BE2C (cell line): Measurements from ENCODE around the gene FBXW11.

Experiments
- DNase-seq: peaks from one replicate; pipeline ENCODE4 v3.0.0-alpha.2; 2020
- H3K27me3 ChIP-seq: fragments of 250-450 bp; sonication (Bioruptor Pico); 2 replicates; pipeline ENCODE4 v1.5.1; 2020; ENCODE audit warnings: mild to moderate bottlenecking
- H3K36me3 ChIP-seq: fragments of 250-450 bp; sonication (Bioruptor Pico); 2 replicates; pipeline ENCODE4 v1.5.1; 2020; ENCODE audit warnings: mild to moderate bottlenecking
- H3K4me1 ChIP-seq: fragments of 250-450 bp; sonication (Bioruptor Pico); 2 replicates; pipeline ENCODE4 v1.5.1; 2020
- H3K4me3 ChIP-seq: 2 replicates; pipeline ENCODE4 v1.5.1; 2011; ENCODE audit warnings: low read depth, low read length
- H3K9me3 ChIP-seq: fragments of 250-450 bp; sonication (Bioruptor Pico); 2 replicates; pipeline ENCODE4 v1.5.1; 2020
- CTCF ChIP-seq: IDR thresholded peaks from 2 replicates; pipeline ENCODE4 v1.5.1; 2012; ENCODE audit warnings: mild to moderate bottlenecking, low read depth, low read length

The FBXW11 gene

GRCh38 chr5:172045315-172045632 is 38.8 kb upstream of the FBXW11 start:
- no peak for DNase-seq
- no peak for TF ChIP-seq CTCF
- H3K4me1 ChIP-seq: peaks cover 6% of the 10 kb centered on the region; the same call in 1 of the 2 replicates
- no peaks in the 10 kb centered on the region for H3K27me3 ChIP-seq
- no peaks in the 10 kb centered on the region for H3K9me3 ChIP-seq
- no peak overlapping the region for H3K4me3 ChIP-seq
- no peaks in the 10 kb centered on the region for H3K36me3 ChIP-seq

- Histone ChIP-seq H3K27me3 (no peaks in the 10 kb centered on the region), H3K9me3 (no peaks in the 10 kb centered on the region), H3K4me3 (no peak overlapping the region), H3K4me1 (peaks cover 6% of the 10 kb centered on the region; the same call in 1 of the 2 replicates), H3K36me3 (no peaks in the 10 kb centered on the region)
- peak; percentile 8; the same call in 1 of the 2 replicates for TF ChIP-seq CTCF
- no peak for DNase-seq
These were observed 38.3 kb upstream of the FBXW11 start for GRCh38 chr5:172044631-172045314.

GRCh38 chr5:172043865-172044264 is 37.4 kb upstream of the FBXW11 start:
- Histone ChIP-seq H3K27me3 (no peaks in the 10 kb centered on the region), H3K4me3 (no peak overlapping the region), H3K4me1 (peaks cover 6% of the 10 kb centered on the region; the same call in 1 of the 2 replicates), H3K36me3 (no peaks in the 10 kb centered on the region), H3K9me3 (no peaks in the 10 kb centered on the region)
- TF ChIP-seq CTCF: no peak
- DNase-seq: no peak

- Histone ChIP-seq H3K4me3 (no peak overlapping the region), H3K27me3 (no peaks in the 10 kb centered on the region), H3K4me1 (peaks cover under 1% of the 10 kb centered on the region; the same call in 1 of the 2 replicates), H3K36me3 (no peaks in the 10 kb centered on the region), H3K9me3 (no peaks in the 10 kb centered on the region)
- DNase-seq: no peak
- TF ChIP-seq CTCF: no peak
These were observed 35.7 kb upstream of the FBXW11 start for GRCh38 chr5:172042183-172042582.

DNA sequence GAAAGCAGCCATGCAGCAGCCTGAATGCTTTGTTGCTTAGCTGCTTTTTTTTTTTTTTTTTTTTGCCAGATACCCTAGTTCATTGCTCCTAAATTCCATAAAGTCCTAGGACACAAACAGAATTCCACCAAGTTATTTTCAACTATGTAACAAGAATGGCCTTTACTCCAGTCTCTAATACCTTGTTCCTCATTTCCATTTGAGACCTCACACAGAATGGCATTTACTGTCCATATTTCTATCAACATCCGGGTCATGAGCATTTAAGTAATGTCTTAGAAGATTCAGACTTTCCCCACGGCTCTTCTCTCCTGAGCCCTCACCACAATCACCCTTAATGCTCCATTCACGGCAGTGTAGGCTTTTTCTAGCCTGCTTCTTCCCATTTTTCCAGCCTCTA is 31.7 kb upstream of the FBXW11 start:
- Histone ChIP-seq H3K4me3 (no peak overlapping the region), H3K9me3 (no peaks in the 10 kb centered on the region), H3K36me3 (no peaks in the 10 kb centered on the region), H3K4me1 (no peaks in the 10 kb centered on the region; the same call in 1 of the 2 replicates), H3K27me3 (no peaks in the 10 kb centered on the region)
- no peak for DNase-seq
- TF ChIP-seq CTCF: no peak

DNA sequence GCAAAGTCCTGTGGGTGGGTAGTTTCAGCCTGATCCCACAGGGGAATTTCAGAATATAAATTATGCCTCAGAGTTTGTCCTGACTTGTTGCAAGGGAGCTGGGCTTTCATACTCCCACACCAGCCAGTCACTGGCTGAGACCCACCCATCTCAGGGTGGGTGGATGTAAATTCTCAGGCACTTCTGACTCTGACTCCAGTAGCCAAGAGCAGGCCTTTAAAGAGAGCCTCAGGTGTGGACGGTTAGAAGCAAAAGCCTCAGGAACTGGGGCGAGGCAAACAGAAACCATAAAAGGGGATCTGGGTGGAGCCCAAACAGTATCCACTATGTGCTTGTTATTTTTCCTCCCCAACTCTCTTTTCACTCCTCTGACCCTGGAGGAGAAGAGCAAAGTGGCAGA is 28.6 kb upstream of the FBXW11 start:
- H3K36me3 ChIP-seq: no peaks in the 10 kb centered on the region
- H3K9me3 ChIP-seq: peaks cover 2% of the 10 kb centered on the region; the same call in 1 of the 2 replicates
- no peaks in the 10 kb centered on the region; the same call in 1 of the 2 replicates for H3K4me1 ChIP-seq
- no peak for DNase-seq
- TF ChIP-seq CTCF: no peak
- no peak overlapping the region for H3K4me3 ChIP-seq
- H3K27me3 ChIP-seq: no peaks in the 10 kb centered on the region
